HG03378 (cell line): ENCODE data around the gene PRPF19.

Source experiments
- ATAC-seq: cut with Tn5 transposase; IDR thresholded peaks from one replicate; pipeline ENCODE4 v1.9.1; 2021; ENCODE audit warnings: mild to moderate bottlenecking, moderate library complexity; ENCODE audit not compliant: unreplicated experiment

The PRPF19 gene

GRCh38 chr11:60938500-60938899, 32.1 kb upstream of the PRPF19 start:
- ATAC-seq, result no peak

GRCh38 chr11:60937811-60938210, 31.4 kb upstream of the PRPF19 start:
- no peak for ATAC-seq

GRCh38 chr11:60937144-60937527, 30.8 kb upstream of the PRPF19 start:
- ATAC-seq, result no peak

- ATAC-seq, result no peak
Observed at GRCh38 chr11:60936467-60937143, 30.2 kb upstream of the PRPF19 start.

- ATAC-seq, result no peak
Observed at GRCh38 chr11:60935676-60936442, 29.5 kb upstream of the PRPF19 start.

GRCh38 chr11:60934790-60935605, 28.6 kb upstream of the PRPF19 start:
- ATAC-seq, result no peak

- ATAC-seq, result no peak
Observed at GRCh38 chr11:60934124-60934789, 27.9 kb upstream of the PRPF19 start.

GRCh38 chr11:60933416-60934123, 27.2 kb upstream of the PRPF19 start:
- ATAC-seq, result no peak

GRCh38 chr11:60932605-60933356, 26.4 kb upstream of the PRPF19 start:
- ATAC-seq, result no peak

GRCh38 chr11:60931917-60932316, 25.5 kb upstream of the PRPF19 start:
- ATAC-seq, result no peak

- ATAC-seq, result no peak
Observed at GRCh38 chr11:60930394-60930793, 24.0 kb upstream of the PRPF19 start.

GRCh38 chr11:60929764-60930163, 23.4 kb upstream of the PRPF19 start:
- no peak for ATAC-seq

GRCh38 chr11:60928563-60929001, 22.2 kb upstream of the PRPF19 start:
- no peak for ATAC-seq

GRCh38 chr11:60927600-60927999, 21.2 kb upstream of the PRPF19 start:
- no peak for ATAC-seq

GRCh38 chr11:60927061-60927592, 20.7 kb upstream of the PRPF19 start:
- no peak for ATAC-seq

- no peak for ATAC-seq
Observed at GRCh38 chr11:60926500-60926899, 20.1 kb upstream of the PRPF19 start.

- ATAC-seq, result no peak
Observed at GRCh38 chr11:60925868-60926267, 19.5 kb upstream of the PRPF19 start.

- no peak for ATAC-seq
Observed at GRCh38 chr11:60924906-60925853, 18.8 kb upstream of the PRPF19 start.
